AG08396 (cell line): Measurements from ENCODE around the gene PAX4.

Experiments used
- DNase-seq: peaks from one replicate; pipeline ENCODE4 v3.0.0; 2012; ENCODE audit warnings: low spot score, mixed read lengths

Gene PAX4

DNA sequence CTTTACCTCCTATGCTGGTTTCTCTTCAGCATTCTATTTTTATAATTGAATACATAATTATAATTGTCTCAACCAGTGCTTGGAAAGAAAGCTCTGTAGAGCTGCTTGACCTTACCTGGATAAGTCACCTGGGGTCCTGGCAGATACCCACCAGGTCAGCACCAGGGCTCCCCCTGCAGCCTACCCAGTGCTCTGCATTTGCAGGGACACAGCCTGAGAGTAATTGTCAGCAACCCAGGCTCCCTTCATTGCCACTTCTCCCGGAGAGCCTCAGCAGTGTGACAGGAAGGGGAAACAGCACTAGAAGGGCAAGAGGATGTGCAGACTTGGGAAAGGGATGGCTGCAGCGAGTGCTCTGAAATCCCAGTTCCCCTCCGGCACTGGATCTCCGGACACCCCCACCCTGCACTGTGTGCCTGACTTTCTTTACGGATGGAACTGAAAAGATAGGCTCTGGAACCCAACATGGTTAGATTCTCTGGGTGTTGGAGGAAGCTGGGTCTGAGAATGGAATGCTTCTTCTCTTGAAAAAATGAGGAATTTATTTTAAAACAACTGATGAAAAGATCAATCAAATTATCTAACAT lies 11.4 kb upstream of the PAX4 start:
- DNase-seq, result no peak

DNA sequence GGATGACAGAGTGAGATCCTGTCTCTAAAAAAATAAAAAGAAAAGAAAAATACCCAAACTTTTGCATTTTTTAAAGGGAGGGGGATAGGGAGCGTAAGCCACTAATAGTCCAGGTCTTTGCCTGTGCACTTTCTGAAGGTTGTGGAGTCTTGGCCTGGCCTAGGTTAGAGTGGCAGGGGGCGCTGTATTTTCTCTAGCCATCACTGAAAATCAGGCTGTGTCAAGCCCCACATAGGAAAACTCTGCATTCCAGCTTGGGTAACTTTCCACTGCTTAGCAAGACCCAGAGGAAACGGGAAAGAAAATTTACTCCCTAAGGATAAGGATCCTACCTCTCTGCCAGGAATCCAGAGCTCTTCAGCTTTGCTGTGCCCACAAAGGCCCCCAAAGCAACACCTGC lies 10.5 kb upstream of the PAX4 start:
- no peak for DNase-seq

DNA sequence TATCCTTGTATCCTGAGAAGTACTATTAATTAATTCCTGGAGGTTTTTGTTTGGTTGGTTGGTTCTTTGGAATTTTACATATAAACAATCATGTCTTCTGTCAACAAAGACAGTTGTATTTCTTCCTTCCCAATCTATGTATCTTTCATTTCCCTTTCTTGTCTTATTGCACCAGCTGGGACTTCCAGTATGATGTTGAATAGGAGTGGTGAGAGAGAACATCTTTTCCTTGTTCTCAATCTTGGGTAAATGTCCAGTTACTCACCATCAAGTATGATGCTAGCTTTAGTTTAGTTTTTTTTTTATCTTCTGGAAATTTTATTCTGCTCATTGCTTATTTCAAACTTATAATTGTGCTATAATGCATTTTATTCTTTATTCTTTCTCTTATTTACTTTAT lies 7.4 kb upstream of the PAX4 start:
- no peak for DNase-seq

DNA sequence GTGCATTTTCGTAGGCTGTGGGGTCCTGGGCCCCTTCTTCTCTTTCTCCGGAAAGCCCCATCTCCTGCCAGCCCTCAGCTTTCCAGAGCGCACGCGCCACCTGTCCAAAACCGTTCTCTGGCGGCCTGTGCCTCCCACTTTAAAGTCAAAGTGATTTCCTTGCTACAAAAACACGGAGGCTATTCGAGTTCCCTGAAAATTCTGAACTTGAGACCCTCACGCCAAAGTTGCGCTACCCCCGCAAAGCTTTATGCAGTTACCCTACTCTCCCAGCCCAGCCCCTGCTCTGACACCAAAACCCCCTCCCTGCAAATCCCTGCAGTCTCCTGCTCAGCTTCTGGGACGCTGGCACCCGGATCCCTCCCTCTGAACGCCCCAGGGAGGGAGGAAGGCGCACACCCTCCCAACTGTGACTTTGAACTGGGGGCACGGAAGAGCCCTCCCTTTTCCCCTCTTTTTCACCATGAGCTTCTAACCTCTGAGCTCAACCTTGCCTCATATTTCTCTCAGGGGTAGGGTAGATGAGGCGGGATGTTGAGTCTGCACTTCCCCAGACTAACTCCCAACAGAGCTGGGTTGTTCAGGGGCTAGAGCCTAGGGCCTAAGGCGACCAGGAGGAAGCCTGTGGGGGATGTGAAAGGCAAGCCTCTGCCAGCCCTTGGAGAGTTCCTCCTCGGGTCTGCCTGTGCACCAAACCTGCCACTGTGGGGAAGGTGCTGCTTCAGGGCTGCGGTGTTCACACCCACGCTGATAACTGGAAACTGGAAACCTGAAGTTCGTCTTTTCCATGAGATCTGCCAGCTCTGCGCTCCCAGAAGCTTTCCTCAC lies 2.7 kb upstream of the PAX4 start:
- DNase-seq, result no peak

DNA sequence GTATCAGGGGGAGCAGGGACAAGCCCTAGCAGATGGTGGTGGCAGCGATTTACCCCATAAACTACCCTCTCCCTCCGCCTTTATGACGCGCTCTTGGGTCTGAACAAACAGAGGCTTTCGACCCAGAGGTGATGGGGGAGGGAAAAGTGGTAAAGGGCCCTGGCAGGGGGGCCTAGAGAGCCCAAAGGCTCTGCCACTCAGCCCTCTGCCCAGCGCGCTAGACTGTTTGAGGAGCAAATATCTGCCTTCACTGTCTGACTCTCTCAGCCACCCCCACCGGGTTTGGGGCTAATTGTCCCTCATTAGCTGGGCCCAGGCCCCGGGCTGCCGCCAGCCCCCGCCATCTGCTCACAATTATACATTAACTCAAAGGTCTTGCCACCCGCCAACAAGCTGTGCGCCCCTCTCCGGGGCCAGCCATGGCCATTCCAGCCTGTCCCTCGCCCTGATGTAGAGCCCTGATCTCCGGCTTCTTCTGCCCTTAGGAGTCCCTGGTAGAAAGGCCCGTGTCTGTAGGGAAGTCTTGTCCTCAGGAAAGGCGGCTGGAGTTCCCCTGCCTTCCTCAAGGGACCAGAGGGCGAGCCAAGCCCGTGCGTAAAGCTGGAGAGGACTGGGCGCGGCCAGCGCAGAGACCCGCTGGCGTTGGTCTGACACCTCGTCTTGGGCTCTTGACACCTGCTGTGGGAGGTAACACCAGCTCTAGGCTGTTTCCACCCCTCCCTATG lies 1.9 kb upstream of the PAX4 start:
- DNase-seq, result no peak

DNA sequence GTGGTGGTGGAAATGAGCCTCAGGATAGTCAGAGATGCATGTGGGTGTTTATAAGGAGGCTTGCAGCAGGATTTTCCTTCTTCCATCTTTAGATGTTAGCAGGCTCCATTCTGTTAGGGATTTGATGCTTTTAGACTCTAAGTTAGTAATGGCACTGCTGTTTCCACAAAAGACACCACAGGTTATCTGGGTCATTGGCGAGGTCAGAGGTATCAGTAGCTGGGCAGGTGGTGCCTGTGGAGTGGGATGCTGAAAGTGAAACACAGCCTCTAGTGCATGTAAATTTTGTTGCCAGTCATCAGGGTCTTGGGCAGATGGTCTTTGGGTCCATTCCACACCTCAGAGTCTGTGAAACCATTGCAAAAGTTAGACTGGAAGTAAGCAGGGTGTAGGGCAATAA lies 833 bp upstream of the PAX4 start:
- DNase-seq, result no peak

DNA sequence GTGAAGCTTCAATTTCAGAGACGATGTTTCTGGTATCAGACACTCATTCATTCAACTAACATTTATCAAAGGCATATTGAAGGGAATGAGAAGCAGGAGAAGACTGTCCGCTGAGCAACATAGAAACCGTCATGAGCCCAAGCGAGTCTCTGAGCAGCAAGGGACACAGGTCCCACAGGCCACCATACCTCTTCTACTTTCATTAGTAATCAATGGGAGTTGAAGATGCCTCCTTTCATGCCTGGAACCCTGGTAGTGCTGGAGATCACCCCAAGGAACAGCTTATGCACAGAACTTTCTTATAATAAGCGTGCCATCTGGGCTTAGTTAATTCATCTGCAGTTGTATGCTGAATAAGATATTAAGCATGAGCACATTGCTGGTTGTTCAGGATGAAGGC lies 1.2 kb downstream of the PAX4 start:
- no peak for DNase-seq

DNA sequence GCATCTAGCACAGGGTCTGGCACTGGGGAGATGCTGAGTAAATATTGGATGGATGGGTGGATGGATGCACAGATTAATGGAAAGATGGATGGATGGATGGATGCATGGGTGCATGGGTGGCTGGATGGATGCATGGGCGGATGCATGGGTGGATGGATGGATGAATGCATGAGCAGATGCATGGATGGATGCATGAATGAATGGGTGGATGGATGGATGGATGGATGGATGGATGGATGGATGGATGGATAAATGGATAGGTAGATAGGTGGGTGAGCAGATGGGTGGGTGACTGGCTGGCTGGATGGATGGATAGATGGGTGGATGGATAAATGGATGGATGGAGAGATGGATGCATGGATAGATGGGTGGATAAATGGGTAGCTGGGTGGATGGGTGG lies 5.7 kb downstream of the PAX4 start:
- no peak for DNase-seq

DNA sequence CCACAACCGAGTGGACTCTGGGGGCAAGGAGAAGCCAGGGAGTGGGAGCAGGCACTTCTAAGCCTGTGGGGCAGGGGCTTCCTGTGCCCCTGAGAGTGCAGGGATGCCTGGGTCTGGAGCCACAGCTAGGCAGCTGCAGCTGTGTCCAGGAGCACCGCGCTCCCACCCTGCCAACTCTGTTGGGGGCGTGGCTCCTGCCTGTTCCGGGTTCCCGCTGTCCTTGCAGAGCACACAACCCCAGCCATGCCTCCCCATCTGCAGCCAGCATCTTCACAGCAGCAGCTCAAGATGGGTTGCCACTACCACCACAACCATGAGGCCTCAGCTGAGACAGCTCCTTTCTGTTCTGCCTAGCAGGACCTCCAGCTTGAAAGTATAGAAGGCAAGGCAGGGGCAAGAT lies 8.6 kb downstream of the PAX4 start:
- no peak for DNase-seq

DNA sequence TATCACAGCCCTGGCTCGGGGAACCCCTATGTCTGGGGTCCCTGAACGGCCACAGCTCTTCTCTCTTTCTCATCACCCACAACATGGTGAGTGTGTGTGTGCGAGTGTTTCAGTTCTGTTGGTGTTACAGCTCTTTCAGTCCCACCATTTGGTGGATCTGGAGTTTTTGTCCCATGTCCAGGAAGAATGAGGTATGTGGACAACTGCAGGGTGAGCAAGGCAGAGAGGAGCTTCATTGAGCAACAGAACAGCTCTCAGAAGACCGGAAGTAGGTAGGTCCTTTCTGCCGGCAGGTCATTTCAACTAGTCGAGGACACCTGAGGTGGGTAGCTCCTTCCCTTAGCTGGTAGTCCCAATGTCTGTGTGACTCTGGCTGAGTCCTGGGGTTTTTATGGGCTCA lies 9.5 kb downstream of the PAX4 start:
- no peak for DNase-seq

DNA sequence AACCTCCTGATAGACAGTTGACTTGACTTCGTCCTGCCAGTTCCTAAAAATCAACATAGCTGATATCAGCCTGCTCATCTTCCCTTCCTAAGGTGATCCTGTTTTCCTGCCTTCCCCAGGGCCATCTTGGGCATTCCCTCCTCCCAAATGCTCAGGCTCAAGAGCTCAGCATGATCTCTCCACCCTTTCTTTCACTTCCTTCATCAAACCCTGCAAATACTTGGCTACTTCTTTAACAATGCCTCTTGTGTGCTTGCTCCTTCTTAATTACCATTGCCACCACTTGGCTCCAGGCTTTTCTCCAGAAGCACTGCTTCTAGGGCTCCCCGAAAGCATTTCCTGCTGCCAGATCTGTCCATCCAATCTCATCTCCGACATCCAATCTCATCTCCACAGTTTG lies 17.1 kb downstream of the PAX4 start:
- no peak for DNase-seq

DNA sequence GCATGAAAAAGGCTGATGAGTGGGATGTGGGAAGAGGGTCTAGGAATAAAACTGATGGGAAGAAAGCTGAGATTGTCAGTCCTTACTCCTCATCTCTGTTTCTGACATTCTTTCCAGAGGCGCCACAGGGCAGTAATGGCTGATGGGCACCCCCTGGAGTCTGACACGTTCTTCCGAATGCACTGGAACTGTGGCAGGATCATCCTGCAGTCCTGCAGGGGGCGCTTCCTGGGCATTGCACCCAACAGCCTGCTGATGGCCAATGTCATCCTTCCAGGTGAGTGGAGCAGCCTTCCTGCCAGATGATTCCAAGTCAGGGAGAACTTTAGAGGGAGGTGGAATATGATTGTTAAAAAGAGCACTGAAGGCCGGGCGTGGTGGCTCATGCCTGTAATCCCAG lies 19.6 kb downstream of the PAX4 start:
- no peak for DNase-seq

DNA sequence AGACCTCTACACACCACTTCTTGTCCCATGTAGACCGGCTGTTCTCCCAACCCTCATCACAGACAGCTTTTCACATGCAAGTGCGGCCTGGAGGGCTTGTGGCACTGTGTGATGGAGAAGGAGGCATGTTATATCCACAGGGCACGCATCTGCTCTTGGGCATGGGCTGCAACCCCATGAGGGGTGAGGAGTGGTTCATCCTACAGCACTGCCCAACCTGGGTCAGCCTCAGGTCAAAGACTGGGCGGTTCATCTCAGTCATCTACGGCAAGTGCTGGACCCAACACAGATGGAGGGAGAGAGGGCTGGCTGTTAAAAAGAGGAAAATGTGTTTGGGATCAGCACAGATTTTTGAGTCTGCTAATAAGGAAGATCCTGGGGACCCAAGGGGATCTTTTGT lies 22.2 kb downstream of the PAX4 start:
- DNase-seq, result no peak

DNA sequence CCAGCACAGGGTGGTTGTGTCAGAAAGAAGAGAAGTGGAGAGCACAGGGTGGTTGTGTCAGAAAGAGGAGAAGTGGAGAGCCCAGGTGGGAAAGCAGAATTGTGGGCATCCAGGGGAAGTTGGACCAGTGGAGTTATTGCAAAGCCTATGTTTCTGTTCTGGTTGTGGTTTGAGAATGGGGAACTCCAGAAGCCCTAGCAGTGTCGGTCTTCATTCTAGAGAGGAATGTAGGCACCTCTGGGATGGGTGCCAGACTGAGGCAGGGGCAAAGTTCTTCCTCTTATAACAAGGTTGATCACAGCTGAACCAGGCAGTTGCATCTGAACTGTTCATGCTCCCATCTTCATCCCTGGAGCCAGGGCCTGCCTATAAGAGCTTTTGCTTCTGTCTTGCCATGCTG lies 23.5 kb downstream of the PAX4 start:
- DNase-seq, result no peak

DNA sequence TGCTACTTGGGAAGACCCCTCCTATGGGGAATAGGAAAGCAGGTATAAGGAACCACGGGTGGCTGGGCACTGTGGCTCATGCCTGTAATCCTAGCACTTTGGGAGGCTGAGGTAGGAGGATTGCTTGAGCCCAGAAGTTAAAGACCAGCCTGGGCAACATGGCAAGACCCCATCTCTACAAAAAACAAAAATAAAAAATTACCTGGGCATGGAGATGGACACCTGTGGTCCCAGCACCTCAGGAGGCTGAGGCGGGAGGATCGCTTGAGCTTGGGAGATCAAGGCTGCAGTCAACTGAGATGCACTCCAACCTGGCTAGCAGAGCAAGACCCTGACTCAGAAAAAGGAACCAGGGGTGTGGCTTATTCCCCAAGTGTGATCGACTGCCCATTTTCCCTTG lies 25.4 kb downstream of the PAX4 start:
- DNase-seq, result no peak

DNA sequence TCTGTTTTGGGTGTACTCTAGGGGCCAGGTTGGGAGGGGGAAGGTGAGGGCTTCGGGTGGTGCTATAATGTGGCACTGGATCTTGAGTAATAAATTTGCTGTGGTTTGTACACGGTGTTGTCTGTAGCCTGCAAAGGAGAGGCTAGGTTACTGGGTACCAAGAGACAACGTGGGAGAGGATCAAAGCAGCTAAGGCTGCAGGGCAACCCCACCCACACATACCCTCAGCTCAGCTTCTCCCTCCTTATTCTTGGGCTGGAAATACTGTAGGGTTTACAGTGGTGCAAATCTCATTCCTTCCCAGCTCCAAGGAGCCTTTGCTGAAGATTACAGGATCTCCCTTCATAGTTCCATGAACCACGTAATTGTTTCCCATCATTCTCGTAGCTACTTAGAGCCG lies 26.4 kb downstream of the PAX4 start:
- DNase-seq, result no peak

DNA sequence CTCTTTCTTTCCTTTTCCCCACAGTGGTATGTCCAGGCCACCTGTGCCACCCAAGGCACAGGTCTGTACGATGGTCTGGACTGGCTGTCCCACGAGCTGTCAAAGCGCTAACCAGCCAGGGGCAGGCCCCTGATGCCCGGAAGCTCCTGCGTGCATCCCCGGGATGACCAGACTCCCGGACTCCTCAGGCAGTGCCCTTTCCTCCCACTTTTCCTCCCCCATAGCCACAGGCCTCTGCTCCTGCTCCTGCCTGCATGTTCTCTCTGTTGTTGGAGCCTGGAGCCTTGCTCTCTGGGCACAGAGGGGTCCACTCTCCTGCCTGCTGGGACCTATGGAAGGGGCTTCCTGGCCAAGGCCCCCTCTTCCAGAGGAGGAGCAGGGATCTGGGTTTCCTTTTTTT lies 26.8 kb downstream of the PAX4 start:
- DNase-seq, result no peak

DNA sequence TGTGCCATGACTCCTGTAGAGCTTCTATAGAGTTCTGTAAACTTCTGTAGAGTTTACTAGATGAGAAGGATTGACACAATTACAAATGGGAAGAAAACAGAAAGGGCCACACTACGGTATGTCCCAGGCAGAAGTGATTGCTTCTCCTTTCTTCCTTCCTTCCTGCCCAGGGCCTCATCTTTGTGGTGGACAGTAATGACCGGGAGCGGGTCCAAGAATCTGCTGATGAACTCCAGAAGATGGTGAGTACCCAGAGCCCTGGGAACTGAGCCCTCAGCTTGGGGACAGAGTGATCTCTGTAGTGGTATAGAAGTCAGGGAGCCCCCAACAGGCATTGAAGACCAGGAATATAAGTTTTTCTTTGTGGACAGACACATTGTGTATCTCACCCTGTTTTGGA lies 28.0 kb downstream of the PAX4 start:
- DNase-seq, result no peak

DNA sequence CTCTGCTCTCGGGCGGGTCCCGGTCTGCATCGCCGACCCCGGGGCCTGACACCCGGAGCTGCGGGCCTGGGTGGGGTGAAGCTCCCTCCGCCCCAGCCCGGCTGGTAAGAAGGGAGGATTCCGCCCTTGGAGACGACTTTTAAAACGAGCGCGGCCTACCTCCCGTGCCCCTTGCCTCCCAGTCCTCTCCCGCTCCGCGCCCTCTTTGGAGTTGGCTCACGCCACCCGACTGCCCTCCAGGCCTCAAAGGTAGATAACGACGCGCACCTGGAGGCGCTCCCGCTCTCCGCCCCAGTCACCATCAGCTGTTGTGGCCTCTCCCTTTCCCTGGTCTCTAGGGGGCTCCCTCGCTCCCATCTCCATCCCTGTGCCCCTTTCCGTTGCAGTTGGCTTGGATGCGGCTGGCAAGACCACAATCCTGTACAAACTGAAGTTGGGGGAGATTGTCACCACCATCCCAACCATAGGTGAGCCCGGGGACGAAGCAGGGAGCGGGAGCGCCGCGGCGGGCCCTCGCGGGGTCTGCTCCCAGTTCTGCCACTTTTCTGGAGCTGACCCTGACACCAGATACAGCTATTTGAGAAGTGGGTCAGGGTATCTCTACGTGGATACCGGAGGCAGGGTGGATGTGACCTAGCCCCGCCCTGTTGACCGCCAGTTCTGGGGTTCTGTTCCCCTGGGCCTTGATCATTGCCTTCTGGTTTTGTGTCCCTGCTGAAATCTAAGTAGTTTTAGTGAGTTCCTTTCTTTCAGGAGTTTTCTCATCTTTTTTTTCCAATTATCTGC lies 29.1 kb downstream of the PAX4 start:
- peak; percentile 73 for DNase-seq

DNA sequence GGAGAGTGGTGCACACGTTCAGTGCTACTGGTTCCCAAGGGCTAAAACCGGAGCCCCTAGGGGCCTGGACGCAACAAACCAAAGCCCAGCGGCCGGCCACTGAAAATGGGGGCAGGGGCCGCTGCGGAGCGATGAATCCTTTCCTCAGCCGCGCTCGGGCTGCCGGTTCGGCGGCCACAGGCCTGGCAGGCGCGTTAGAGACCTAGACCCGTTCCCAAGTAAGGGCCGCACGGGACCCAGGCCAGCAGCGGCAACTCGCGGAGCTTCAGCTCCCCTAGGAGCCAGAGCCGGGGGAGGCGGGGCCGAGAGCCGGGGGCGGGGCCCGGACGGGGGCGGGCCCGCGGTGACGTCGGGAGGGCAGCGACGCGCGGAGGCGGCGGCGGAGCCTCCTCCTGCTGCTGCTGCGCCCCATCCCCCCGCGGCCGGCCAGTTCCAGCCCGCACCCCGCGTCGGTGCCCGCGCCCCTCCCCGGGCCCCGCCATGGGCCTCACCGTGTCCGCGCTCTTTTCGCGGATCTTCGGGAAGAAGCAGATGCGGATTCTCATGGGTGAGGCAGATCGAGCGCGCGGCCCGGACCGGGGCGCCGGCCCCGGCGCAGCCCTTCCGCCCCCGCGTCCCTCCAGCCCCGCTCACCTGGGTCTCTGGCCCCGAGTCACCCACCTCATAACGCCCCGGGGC lies 29.8 kb downstream of the PAX4 start, which contains the start of gene ARF5:
Gene ARF5 (plus strand): TSS at position 393 of the 678 bp plus-strand sequence. CDS start 88 bp downstream, at position 481.
- DNase-seq, result peak; percentile 98

DNA sequence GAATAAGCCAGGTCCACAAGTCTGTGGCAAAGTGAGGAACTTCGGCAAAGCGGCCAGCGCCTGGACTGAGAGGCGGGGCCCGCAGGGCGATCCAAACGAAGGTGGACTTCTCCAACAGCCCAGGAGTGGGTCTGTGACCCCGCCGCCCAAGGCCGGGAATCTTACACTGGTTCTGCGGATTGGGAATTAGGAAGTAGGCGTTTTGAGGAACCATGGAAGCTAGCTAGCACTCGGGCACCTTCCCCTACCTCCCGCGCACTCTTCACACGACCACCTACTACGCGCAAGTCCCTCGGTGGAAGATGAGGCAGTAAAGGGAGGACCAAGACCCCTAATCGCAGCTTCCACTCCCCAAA lies 30.3 kb downstream of the PAX4 start:
- DNase-seq, result no peak

DNA sequence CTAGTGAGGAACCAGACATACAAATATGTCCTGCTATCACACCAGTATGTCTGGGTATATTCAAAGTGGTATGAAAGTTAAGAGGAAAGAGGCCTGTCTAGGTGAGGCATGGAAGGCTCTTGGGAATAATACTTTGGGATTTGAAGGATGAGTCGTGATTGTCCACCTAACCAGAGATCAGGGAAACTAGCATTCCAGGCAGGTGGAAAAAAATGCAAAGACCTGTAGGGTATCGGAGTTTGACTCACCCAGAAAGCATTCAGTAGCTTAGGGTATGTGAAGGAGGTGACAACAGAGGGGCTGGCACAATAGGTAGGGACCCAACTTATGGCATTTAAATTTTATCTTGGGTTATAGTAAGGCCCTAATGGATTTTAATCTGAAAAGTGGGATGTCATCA lies 31.6 kb downstream of the PAX4 start:
- no peak for DNase-seq
